WI38 (cell line): ENCODE results near the gene UBE2E3.
"Not testable (repeated sequence)": the region's sequence is repeated elsewhere in the genome, so short reads cannot be mapped to it uniquely, and the experiment has no call there.

Source experiments
- H3K4me3 ChIP-seq: 2 replicates; pipeline ENCODE4 v1.5.1; 2011; ENCODE audit warnings: low read depth, mild to moderate bottlenecking, control low read depth, low read length
- CTCF ChIP-seq: IDR thresholded peaks from 2 replicates; pipeline ENCODE4 v1.5.1; 2012; ENCODE audit warnings: low read depth, mild to moderate bottlenecking, control low read depth, low read length

The UBE2E3 gene

GRCh38 chr2:181074457-181074856, 94.1 kb downstream of the UBE2E3 start:
- H3K4me3 ChIP-seq: no peak overlapping the region
- TF ChIP-seq CTCF: no peak

- TF ChIP-seq CTCF: no peak
Observed at GRCh38 chr2:181076658-181077057, 96.3 kb downstream of the UBE2E3 start.

DNA sequence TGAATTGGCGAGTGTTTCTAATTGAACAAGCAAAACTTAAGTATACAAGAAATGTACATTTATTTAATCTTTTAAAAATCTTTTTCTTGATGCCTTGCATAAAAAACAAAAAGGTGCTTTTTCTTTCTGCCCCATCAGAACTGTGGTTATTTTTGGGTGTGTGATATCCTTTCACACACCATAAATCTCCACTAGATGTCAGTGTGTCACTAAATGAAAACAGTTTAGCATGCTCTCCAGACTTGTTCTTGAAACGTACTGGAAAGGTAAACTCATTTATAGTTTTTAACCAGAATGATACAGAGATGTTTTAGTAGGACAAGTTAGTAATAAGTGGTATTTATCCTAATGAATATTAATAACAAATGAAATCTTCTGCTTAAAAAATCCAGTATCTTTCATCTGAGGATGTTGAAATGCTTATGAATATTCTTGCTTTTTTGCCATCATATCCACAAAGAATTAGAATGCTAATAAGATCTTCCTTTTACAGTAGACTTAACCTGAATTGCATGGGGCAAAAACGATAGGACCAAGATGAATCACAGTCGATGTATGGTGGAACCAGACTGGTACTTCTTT, 96.8 kb downstream of the UBE2E3 start:
- no peak; the same call in 1 of the 2 replicates for TF ChIP-seq CTCF
- H3K4me3 ChIP-seq: no peak overlapping the region

More at GRCh38 chr2:181076658-181077057, 96.3 kb downstream of the UBE2E3 start:
- no peak overlapping the region for H3K4me3 ChIP-seq

GRCh38 chr2:181083140-181083539, 102.7 kb downstream of the UBE2E3 start:
- TF ChIP-seq CTCF: no peak
- H3K4me3 ChIP-seq: no peak overlapping the region

DNA sequence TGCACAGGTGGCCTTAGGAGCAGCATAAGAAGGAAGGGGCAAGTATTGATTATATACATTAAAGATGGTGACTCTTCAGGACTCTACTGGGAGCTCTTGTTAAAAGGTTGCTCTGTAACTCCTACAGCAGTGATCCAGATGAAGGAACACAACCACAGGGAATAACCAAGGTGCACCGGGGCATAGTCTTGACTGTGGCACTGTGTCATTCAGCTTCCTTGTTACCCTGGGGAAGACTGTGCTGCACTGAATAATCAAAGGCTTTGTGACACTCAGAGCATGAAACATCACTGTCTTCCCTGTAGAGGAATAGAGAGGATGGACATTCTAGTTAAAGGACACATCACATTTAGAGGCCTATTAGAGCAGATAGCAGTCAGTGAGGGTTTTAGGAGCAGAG, 105.3 kb downstream of the UBE2E3 start:
- TF ChIP-seq CTCF: no peak
- H3K4me3 ChIP-seq: no peak overlapping the region

- not testable (repeated sequence) for H3K4me3 ChIP-seq
Observed at GRCh38 chr2:181091920-181092319, 111.5 kb downstream of the UBE2E3 start.

DNA sequence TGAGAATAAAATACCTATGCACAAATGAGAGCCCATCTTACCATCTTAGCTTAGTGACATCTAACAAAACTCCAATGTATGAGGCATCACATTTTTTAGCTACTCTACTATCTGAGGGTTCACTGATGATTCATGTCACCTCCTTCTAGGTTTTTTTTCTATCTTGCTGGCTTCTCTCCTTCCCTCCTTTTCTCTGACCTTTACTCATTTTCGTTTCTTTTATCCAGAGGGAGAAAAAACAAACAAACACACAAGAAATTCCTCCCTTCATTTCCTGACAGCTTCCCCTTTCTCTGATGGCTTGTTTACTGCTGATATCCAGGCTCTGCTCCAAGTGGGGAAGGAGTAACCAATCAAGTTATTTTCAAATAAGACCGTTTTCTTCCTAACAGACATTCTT, 115.1 kb downstream of the UBE2E3 start:
- no peak overlapping the region for H3K4me3 ChIP-seq

More for the DNA sequence above, 115.1 kb downstream of the UBE2E3 start:
- TF ChIP-seq CTCF: no peak
